K562 (cell line): Measurements from ENCODE around the gene TMEM126B. TPM values are rescaled to one million over a fixed set of nuclear protein-coding genes. Genes with fewer than 3 reads are reported as not detected.

ENCODE experiments used
- CREM ChIP-seq: IDR thresholded peaks from 2 replicates; pipeline ENCODE4 v1.6.1; 2014; ENCODE audit warnings: antibody characterized with exemption, low read depth
- DACH1 ChIP-seq: fragments of 450-650 bp; IDR thresholded peaks from 2 replicates; pipeline ENCODE4 v1.6.1; 2018; ENCODE audit not compliant: partially characterized antibody
- HSF4 ChIP-seq: fragments of 250-450 bp; sonication (Bioruptor Pico); IDR thresholded peaks from 2 replicates; pipeline ENCODE4 v2.1.2; 2022; ENCODE audit warnings: mild to moderate bottlenecking, moderate library complexity, borderline replicate concordance
- KAT2B ChIP-seq: IDR thresholded peaks from one replicate; pipeline ENCODE4 v1.6.1; 2012; ENCODE audit warnings: low read depth, mild to moderate bottlenecking, control low read depth, inconsistent platforms, low read length, moderate library complexity
- MCM3 ChIP-seq: fragments of 450-650 bp; IDR thresholded peaks from 2 replicates; pipeline ENCODE4 v1.6.1; 2016
- MYC ChIP-seq, 2 experiments: fragments of 250-450 bp in 1 of 2; sonication (Bioruptor Pico) in 1 of 2; IDR thresholded peaks; 2 replicates each; pipeline versions ENCODE4 v1.5.1 to v1.6.1; 2012 to 2021; ENCODE audit warnings: low read depth in 2 of 2, borderline replicate concordance in 1 of 2, improper control_type of control experiment in 1 of 2, low read length in 1 of 2, mild to moderate bottlenecking in 1 of 2, moderate library complexity in 1 of 2
- NCOA2 ChIP-seq, 2 experiments: fragments of 450-650 bp; IDR thresholded peaks; 2 replicates each; pipeline ENCODE4 v1.6.1; 2018; ENCODE audit warnings: mild to moderate bottlenecking in 2 of 2, moderate library complexity in 1 of 2; ENCODE audit not compliant: partially characterized antibody in 2 of 2
- SREBF1 ChIP-seq: fragments of 150-350 bp; IDR thresholded peaks from 2 replicates; pipeline ENCODE4 v1.6.1; 2014; ENCODE audit warnings: antibody characterized with exemption, low read depth, low read length, borderline replicate concordance
- TAL1 ChIP-seq: fragments of 450-650 bp; IDR thresholded peaks from 2 replicates; pipeline ENCODE4 v1.6.1; 2016; ENCODE audit warnings: mild to moderate bottlenecking
- ZBTB17 ChIP-seq: fragments of 450-650 bp; formaldehyde crosslinking; IDR thresholded peaks from 2 replicates; pipeline ENCODE4 v1.4.0; 2020; ENCODE audit warnings: mild to moderate bottlenecking
- ZBTB8A ChIP-seq: fragments of 450-650 bp; IDR thresholded peaks from 2 replicates; pipeline ENCODE4 v1.6.1; 2018; ENCODE audit warnings: mild to moderate bottlenecking, moderate library complexity; ENCODE audit not compliant: partially characterized antibody
- ZKSCAN3 ChIP-seq: fragments of 250-450 bp; sonication (Bioruptor Pico); IDR thresholded peaks from 2 replicates; pipeline ENCODE4 v1.4.0; 2020
- ZNF12 ChIP-seq: sonication (generic); formaldehyde crosslinking; IDR thresholded peaks from 2 replicates; pipeline ENCODE4 v1.4.0; 2020; ENCODE audit warnings: mild to moderate bottlenecking, missing genetic modification reagents
- ZNF124 ChIP-seq: sonication (generic); formaldehyde crosslinking; IDR thresholded peaks from 2 replicates; pipeline ENCODE4 v1.8.1; 2022; ENCODE audit warnings: missing genetic modification reagents
- ZNF561 ChIP-seq: fragments of 450-650 bp; formaldehyde crosslinking; conservative IDR thresholded peaks from 2 replicates; pipeline ENCODE4 v1.4.0; 2020; ENCODE audit warnings: mild to moderate bottlenecking, moderate library complexity
- ZNF584 ChIP-seq: fragments of 200-800 bp; sonication (Bioruptor generic); IDR thresholded peaks from 2 replicates; pipeline ENCODE4 v1.6.1; 2016; ENCODE audit warnings: low read depth, mild to moderate bottlenecking, missing genetic modification characterization, missing compliant biosample characterization
- polyA plus RNA-seq, 8 experiments: library from polyadenylated mRNA; depleted of rRNA in 4 of 8; stranded (reverse) in 5 of 8; unstranded in 3 of 8; fragments of >200 nt; fragmentation: Nextera tagmentation in 2 of 8; fragmentation: Illumina TruSeq in 1 of 8; extraction: Ambion mirVana in 2 of 8; extraction: Trizol in 1 of 8; gene quantifications; 2 replicates each; pipeline versions ENCODE4 v1.2.1 to v1.2.3, GENCODE V29; 2011 to 2014; ENCODE audit warnings: inconsistent platforms in 1 of 8, missing spikeins in 1 of 8
- total RNA-seq, 7 experiments: library from RNA; depleted of rRNA in 6 of 7; stranded (reverse); fragments of >200 nt in 6 of 7; fragmentation: Illumina TruSeq in 2 of 7; extraction: Trizol in 2 of 7; gene quantifications; 2 replicates each; pipeline versions ENCODE4 v1.2.1 to v1.2.3, GENCODE V29; 2011 to 2021; ENCODE audit warnings: low replicate concordance in 1 of 7
- TF ChIP-seq, protein P1 (sequence below): fragments of 450-650 bp; conservative IDR thresholded peaks from 2 replicates; pipeline ENCODE4 v1.6.1; 2016; ENCODE audit warnings: missing genetic modification characterization, low read depth, mild to moderate bottlenecking, missing compliant biosample characterization, moderate library complexity
- TF ChIP-seq, protein P2 (sequence below): fragments of 450-650 bp; IDR thresholded peaks from 2 replicates; pipeline ENCODE4 v1.6.1; 2018; ENCODE audit warnings: mild to moderate bottlenecking, low read depth; ENCODE audit not compliant: partially characterized antibody
- TF ChIP-seq, protein P3 (sequence below): fragments of 200-800 bp; sonication (Bioruptor generic); IDR thresholded peaks from 2 replicates; pipeline ENCODE4 v1.6.1; 2017; ENCODE audit warnings: missing genetic modification characterization, missing compliant biosample characterization
- TF ChIP-seq, protein P4 (sequence below): sonication (generic); formaldehyde crosslinking; IDR thresholded peaks from 2 replicates; pipeline ENCODE4 v1.5.0; 2020; ENCODE audit warnings: missing genetic modification reagents
- TF ChIP-seq, protein P5 (sequence below): sonication (generic); formaldehyde crosslinking; IDR thresholded peaks from 2 replicates; pipeline ENCODE4 v1.8.1; 2023; ENCODE audit warnings: mild to moderate bottlenecking, missing genetic modification reagents, moderate library complexity

TMEM126B gene
- total and polyA plus RNA-seq, 9 of the 15 experiments (the other 6 are each of a cell fraction or from before 2014, with no cell fraction given) = 85.5 to 226 (median 164) TPM

DNA sequence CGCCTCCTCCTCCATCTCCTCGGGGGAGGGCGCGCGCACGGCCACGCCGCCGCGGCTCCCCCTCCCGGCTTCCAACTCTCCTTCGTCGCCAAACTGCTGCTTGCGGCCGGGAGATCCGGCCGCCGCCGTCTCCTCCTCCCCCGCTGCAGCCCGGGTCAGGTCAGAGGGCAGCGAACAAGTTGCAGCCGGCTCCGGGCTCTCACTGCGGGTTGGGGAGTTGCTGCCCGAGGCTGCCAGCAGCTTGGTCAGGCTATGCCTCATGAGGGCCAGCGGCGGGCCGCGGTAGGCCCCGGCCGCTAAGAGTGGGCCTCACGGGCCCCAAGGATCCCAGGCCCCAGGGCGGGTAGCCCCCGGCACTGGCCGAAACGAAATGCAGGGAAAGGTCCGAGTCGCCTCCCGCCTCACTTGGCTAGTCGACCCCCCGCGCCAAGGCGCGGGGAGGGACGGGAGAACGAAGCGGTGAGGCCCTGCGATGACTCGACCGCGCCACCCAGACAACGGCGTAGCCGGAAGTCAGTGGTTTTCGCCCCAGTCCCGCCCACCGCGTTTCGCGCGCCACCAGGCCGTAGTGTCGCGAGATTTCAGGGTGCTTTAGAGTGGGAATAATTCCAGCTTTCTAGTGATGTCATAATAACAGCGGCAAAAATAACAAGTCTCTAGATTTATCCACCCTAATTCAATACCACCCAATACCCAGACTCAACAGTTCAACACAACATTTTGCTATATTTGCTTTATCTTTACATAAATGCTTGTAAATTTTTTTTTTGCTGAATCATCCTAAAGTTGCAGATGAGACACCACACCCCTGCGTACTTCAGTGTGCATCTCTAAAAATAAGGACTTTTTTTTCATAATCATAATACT lies 36.5 kb downstream of the TMEM126B start, which contains the start of gene CREBZF (continued):
- no peak for TF ChIP-seq KAT2B
- TF ChIP-seq MCM3 = no peak
- TF ChIP-seq, protein P1, sequence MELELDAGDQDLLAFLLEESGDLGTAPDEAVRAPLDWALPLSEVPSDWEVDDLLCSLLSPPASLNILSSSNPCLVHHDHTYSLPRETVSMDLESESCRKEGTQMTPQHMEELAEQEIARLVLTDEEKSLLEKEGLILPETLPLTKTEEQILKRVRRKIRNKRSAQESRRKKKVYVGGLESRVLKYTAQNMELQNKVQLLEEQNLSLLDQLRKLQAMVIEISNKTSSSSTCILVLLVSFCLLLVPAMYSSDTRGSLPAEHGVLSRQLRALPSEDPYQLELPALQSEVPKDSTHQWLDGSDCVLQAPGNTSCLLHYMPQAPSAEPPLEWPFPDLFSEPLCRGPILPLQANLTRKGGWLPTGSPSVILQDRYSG (tag) = no peak
- TF ChIP-seq, protein P2, sequence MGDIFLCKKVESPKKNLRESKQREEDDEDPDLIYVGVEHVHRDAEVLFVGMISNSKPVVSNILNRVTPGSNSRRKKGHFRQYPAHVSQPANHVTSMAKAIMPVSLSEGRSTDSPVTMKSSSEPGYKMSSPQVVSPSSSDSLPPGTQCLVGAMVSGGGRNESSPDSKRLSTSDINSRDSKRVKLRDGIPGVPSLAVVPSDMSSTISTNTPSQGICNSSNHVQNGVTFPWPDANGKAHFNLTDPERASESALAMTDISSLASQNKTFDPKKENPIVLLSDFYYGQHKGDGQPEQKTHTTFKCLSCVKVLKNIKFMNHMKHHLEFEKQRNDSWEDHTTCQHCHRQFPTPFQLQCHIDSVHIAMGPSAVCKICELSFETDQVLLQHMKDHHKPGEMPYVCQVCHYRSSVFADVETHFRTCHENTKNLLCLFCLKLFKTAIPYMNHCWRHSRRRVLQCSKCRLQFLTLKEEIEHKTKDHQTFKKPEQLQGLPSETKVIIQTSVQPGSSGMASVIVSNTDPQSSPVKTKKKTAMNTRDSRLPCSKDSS = no peak
- no peak for TF ChIP-seq SREBF1
- peak; percentile 56; the same call in 1 of the 2 replicates for TF ChIP-seq ZNF584 (CRISPR knock-in tag)
- TF ChIP-seq ZKSCAN3 (CRISPR knock-in tag) = no peak
- TF ChIP-seq ZBTB17 (CRISPR knock-in tag) = no peak; the same call in 1 of the 2 replicates
- TF ChIP-seq ZNF561 (CRISPR knock-in tag) = no peak
- TF ChIP-seq TAL1 = no peak; the same call in 1 of the 2 replicates
- TF ChIP-seq ZBTB8A = no peak
- peak; percentile 79 for TF ChIP-seq MYC (IDR thresholded peaks at IDR 0.05; ENCODE audit: low read depth, low read length)
- peak; percentile 96 for TF ChIP-seq MYC (CRISPR knock-in tag; IDR thresholded peaks at IDR 0.05; ENCODE audit: borderline replicate concordance, low read depth)
- TF ChIP-seq, protein P3, sequence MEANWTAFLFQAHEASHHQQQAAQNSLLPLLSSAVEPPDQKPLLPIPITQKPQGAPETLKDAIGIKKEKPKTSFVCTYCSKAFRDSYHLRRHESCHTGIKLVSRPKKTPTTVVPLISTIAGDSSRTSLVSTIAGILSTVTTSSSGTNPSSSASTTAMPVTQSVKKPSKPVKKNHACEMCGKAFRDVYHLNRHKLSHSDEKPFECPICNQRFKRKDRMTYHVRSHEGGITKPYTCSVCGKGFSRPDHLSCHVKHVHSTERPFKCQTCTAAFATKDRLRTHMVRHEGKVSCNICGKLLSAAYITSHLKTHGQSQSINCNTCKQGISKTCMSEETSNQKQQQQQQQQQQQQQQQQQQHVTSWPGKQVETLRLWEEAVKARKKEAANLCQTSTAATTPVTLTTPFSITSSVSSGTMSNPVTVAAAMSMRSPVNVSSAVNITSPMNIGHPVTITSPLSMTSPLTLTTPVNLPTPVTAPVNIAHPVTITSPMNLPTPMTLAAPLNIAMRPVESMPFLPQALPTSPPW = peak; percentile 76
- TF ChIP-seq DACH1 = peak; percentile 19
- TF ChIP-seq, protein P4, sequence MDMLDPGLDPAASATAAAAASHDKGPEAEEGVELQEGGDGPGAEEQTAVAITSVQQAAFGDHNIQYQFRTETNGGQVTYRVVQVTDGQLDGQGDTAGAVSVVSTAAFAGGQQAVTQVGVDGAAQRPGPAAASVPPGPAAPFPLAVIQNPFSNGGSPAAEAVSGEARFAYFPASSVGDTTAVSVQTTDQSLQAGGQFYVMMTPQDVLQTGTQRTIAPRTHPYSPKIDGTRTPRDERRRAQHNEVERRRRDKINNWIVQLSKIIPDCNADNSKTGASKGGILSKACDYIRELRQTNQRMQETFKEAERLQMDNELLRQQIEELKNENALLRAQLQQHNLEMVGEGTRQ (CRISPR knock-in tag) = no peak
- no peak for TF ChIP-seq NCOA2 (IDR thresholded peaks at IDR 0.05; ENCODE audit: partially characterized antibody in 2 of 2)
- TF ChIP-seq HSF4 (CRISPR knock-in tag) = no peak
- TF ChIP-seq CREM = peak; percentile 82
- no peak for TF ChIP-seq ZNF124
- TF ChIP-seq, protein P5, sequence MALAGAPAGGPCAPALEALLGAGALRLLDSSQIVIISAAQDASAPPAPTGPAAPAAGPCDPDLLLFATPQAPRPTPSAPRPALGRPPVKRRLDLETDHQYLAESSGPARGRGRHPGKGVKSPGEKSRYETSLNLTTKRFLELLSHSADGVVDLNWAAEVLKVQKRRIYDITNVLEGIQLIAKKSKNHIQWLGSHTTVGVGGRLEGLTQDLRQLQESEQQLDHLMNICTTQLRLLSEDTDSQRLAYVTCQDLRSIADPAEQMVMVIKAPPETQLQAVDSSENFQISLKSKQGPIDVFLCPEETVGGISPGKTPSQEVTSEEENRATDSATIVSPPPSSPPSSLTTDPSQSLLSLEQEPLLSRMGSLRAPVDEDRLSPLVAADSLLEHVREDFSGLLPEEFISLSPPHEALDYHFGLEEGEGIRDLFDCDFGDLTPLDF (CRISPR knock-in tag) = peak; percentile 90; the same call in 1 of the 2 replicates
- 0 out of 2 replicates have a peak, but pooled peaks have one; percentile 49 for TF ChIP-seq ZNF12 (CRISPR knock-in tag)
